Measurements from ENCODE around the gene GOLGA6B.
"Not testable (repeated sequence)": the region's sequence is repeated elsewhere in the genome, so short reads cannot be mapped to it uniquely, and the experiment has no call there.

The GOLGA6B gene
- 0.09 to 0.58 (median 0.17) reads per million in 3 donors for total RNA-seq

- H3K27me3 ChIP-seq (replicated peaks; ENCODE audit: control insufficient read depth, insufficient read depth, low read length, poor library complexity, severe bottlenecking); DNase-seq; H3K27ac ChIP-seq (ENCODE audit: insufficient read depth, low read length, poor library complexity, severe bottlenecking); H3K4me3 ChIP-seq (ENCODE audit: insufficient read depth, low read depth, low read length, poor library complexity, severe bottlenecking); H3K9me3 ChIP-seq (ENCODE audit: control insufficient read depth, low read length); H3K36me3 ChIP-seq (ENCODE audit: control insufficient read depth, insufficient read depth, low read length); H3K4me1 ChIP-seq (ENCODE audit: control insufficient read depth, insufficient read depth, low read length, poor library complexity, severe bottlenecking): not testable (repeated sequence)
Observed at GRCh38 chr15:72654397-72654796, at the start of gene GOLGA6B. TSS of gene GOLGA6B (plus strand) at chr15:72654697. CDS start at chr15:72654738, 41 bp downstream.

GRCh38 chr15:72604794-72605193 lies 49.7 kb upstream of the GOLGA6B start:
- Histone ChIP-seq H3K4me3 (ENCODE audit: insufficient read depth, low read depth, low read length, poor library complexity, severe bottlenecking) (no peak overlapping the region), H3K4me1 (ENCODE audit: control insufficient read depth, insufficient read depth, low read length, poor library complexity, severe bottlenecking) (no peaks in the 10 kb centered on the region), H3K9me3 (ENCODE audit: control insufficient read depth, low read length) (no peaks in the 10 kb centered on the region), H3K36me3 (ENCODE audit: control insufficient read depth, insufficient read depth, low read length) (no peaks in the 10 kb centered on the region), H3K27ac (ENCODE audit: insufficient read depth, low read length, poor library complexity, severe bottlenecking) (no peak overlapping the region), H3K27me3 (replicated peaks; ENCODE audit: control insufficient read depth, insufficient read depth, low read length, poor library complexity, severe bottlenecking) (no peaks in the 10 kb centered on the region)
- DNase-seq: no peak

GRCh38 chr15:72608084-72608483 lies 46.4 kb upstream of the GOLGA6B start:
- H3K4me3 ChIP-seq (ENCODE audit: insufficient read depth, low read depth, low read length, poor library complexity, severe bottlenecking); H3K36me3 ChIP-seq (ENCODE audit: control insufficient read depth, insufficient read depth, low read length); H3K27me3 ChIP-seq (replicated peaks; ENCODE audit: control insufficient read depth, insufficient read depth, low read length, poor library complexity, severe bottlenecking); H3K4me1 ChIP-seq (ENCODE audit: control insufficient read depth, insufficient read depth, low read length, poor library complexity, severe bottlenecking); H3K27ac ChIP-seq (ENCODE audit: insufficient read depth, low read length, poor library complexity, severe bottlenecking); DNase-seq; H3K9me3 ChIP-seq (ENCODE audit: control insufficient read depth, low read length): not testable (repeated sequence)

- no peak overlapping the region for H3K27ac ChIP-seq (ENCODE audit: insufficient read depth, low read length, poor library complexity, severe bottlenecking)
Observed at GRCh38 chr15:72609862-72610261, 44.6 kb upstream of the GOLGA6B start.

GRCh38 chr15:72612324-72612723 lies 42.2 kb upstream of the GOLGA6B start:
- H3K4me3 ChIP-seq (ENCODE audit: insufficient read depth, low read depth, low read length, poor library complexity, severe bottlenecking); H3K27me3 ChIP-seq (replicated peaks; ENCODE audit: control insufficient read depth, insufficient read depth, low read length, poor library complexity, severe bottlenecking); DNase-seq: not testable (repeated sequence)

More at GRCh38 chr15:72609862-72610261, 44.6 kb upstream of the GOLGA6B start:
- Histone ChIP-seq H3K4me3 (ENCODE audit: insufficient read depth, low read depth, low read length, poor library complexity, severe bottlenecking) (no peak overlapping the region), H3K4me1 (ENCODE audit: control insufficient read depth, insufficient read depth, low read length, poor library complexity, severe bottlenecking) (no peaks in the 10 kb centered on the region), H3K36me3 (ENCODE audit: control insufficient read depth, insufficient read depth, low read length) (no peaks in the 10 kb centered on the region), H3K9me3 (ENCODE audit: control insufficient read depth, low read length) (no peaks in the 10 kb centered on the region), H3K27me3 (replicated peaks; ENCODE audit: control insufficient read depth, insufficient read depth, low read length, poor library complexity, severe bottlenecking) (no peaks in the 10 kb centered on the region)
- DNase-seq: no peak

GRCh38 chr15:72614810-72615532 lies 39.5 kb upstream of the GOLGA6B start:
- Histone ChIP-seq H3K9me3 (ENCODE audit: control insufficient read depth, low read length) (no peaks in the 10 kb centered on the region), H3K27ac (ENCODE audit: insufficient read depth, low read length, poor library complexity, severe bottlenecking) (no peak overlapping the region), H3K4me3 (ENCODE audit: insufficient read depth, low read depth, low read length, poor library complexity, severe bottlenecking) (no peak overlapping the region), H3K36me3 (ENCODE audit: control insufficient read depth, insufficient read depth, low read length) (no peaks in the 10 kb centered on the region), H3K4me1 (ENCODE audit: control insufficient read depth, insufficient read depth, low read length, poor library complexity, severe bottlenecking) (no peaks in the 10 kb centered on the region), H3K27me3 (replicated peaks; ENCODE audit: control insufficient read depth, insufficient read depth, low read length, poor library complexity, severe bottlenecking) (no peaks in the 10 kb centered on the region)
- DNase-seq: no peak

More at GRCh38 chr15:72612324-72612723, 42.2 kb upstream of the GOLGA6B start:
- H3K27ac ChIP-seq (ENCODE audit: insufficient read depth, low read length, poor library complexity, severe bottlenecking); H3K9me3 ChIP-seq (ENCODE audit: control insufficient read depth, low read length); H3K4me1 ChIP-seq (ENCODE audit: control insufficient read depth, insufficient read depth, low read length, poor library complexity, severe bottlenecking); H3K36me3 ChIP-seq (ENCODE audit: control insufficient read depth, insufficient read depth, low read length): not testable (repeated sequence)

GRCh38 chr15:72615533-72616233 lies 38.8 kb upstream of the GOLGA6B start:
- not testable (repeated sequence) for DNase-seq; H3K36me3 ChIP-seq (ENCODE audit: control insufficient read depth, insufficient read depth, low read length); H3K4me3 ChIP-seq (ENCODE audit: insufficient read depth, low read depth, low read length, poor library complexity, severe bottlenecking); H3K9me3 ChIP-seq (ENCODE audit: control insufficient read depth, low read length); H3K27ac ChIP-seq (ENCODE audit: insufficient read depth, low read length, poor library complexity, severe bottlenecking); H3K4me1 ChIP-seq (ENCODE audit: control insufficient read depth, insufficient read depth, low read length, poor library complexity, severe bottlenecking); H3K27me3 ChIP-seq (replicated peaks; ENCODE audit: control insufficient read depth, insufficient read depth, low read length, poor library complexity, severe bottlenecking)

GRCh38 chr15:72616491-72617210 lies 37.8 kb upstream of the GOLGA6B start:
- Histone ChIP-seq H3K27me3 (replicated peaks; ENCODE audit: control insufficient read depth, insufficient read depth, low read length, poor library complexity, severe bottlenecking) (no peaks in the 10 kb centered on the region), H3K9me3 (ENCODE audit: control insufficient read depth, low read length) (no peaks in the 10 kb centered on the region), H3K4me3 (ENCODE audit: insufficient read depth, low read depth, low read length, poor library complexity, severe bottlenecking) (no peak overlapping the region), H3K4me1 (ENCODE audit: control insufficient read depth, insufficient read depth, low read length, poor library complexity, severe bottlenecking) (no peaks in the 10 kb centered on the region), H3K36me3 (ENCODE audit: control insufficient read depth, insufficient read depth, low read length) (no peaks in the 10 kb centered on the region), H3K27ac (ENCODE audit: insufficient read depth, low read length, poor library complexity, severe bottlenecking) (no peak overlapping the region)
- no peak for DNase-seq

GRCh38 chr15:72623854-72624253 lies 30.6 kb upstream of the GOLGA6B start:
- not testable (repeated sequence) for H3K4me1 ChIP-seq (ENCODE audit: control insufficient read depth, insufficient read depth, low read length, poor library complexity, severe bottlenecking); H3K36me3 ChIP-seq (ENCODE audit: control insufficient read depth, insufficient read depth, low read length); DNase-seq; H3K9me3 ChIP-seq (ENCODE audit: control insufficient read depth, low read length); H3K27me3 ChIP-seq (replicated peaks; ENCODE audit: control insufficient read depth, insufficient read depth, low read length, poor library complexity, severe bottlenecking); H3K27ac ChIP-seq (ENCODE audit: insufficient read depth, low read length, poor library complexity, severe bottlenecking); H3K4me3 ChIP-seq (ENCODE audit: insufficient read depth, low read depth, low read length, poor library complexity, severe bottlenecking)

- not testable (repeated sequence) for DNase-seq; H3K4me1 ChIP-seq (ENCODE audit: control insufficient read depth, insufficient read depth, low read length, poor library complexity, severe bottlenecking); H3K36me3 ChIP-seq (ENCODE audit: control insufficient read depth, insufficient read depth, low read length); H3K4me3 ChIP-seq (ENCODE audit: insufficient read depth, low read depth, low read length, poor library complexity, severe bottlenecking); H3K27me3 ChIP-seq (replicated peaks; ENCODE audit: control insufficient read depth, insufficient read depth, low read length, poor library complexity, severe bottlenecking); H3K9me3 ChIP-seq (ENCODE audit: control insufficient read depth, low read length); H3K27ac ChIP-seq (ENCODE audit: insufficient read depth, low read length, poor library complexity, severe bottlenecking)
Observed at GRCh38 chr15:72626153-72626552, 28.3 kb upstream of the GOLGA6B start.
